ENCODE measurements around the gene GCHFR.

GCHFR gene

GRCh38 chr15:40776537-40777141, 12.8 kb downstream of the GCHFR start:
- no peak for DNase-seq

GRCh38 chr15:40782609-40783227, 18.9 kb downstream of the GCHFR start:
- DNase-seq: peak; percentile 81

GRCh38 chr15:40785164-40785563, 21.3 kb downstream of the GCHFR start:
- no peak for DNase-seq

- DNase-seq: no peak
Measured at GRCh38 chr15:40785814-40786213, 21.9 kb downstream of the GCHFR start.

GRCh38 chr15:40787344-40787841, 23.5 kb downstream of the GCHFR start:
- peak; percentile 70 for DNase-seq

- no peak for DNase-seq
Measured at GRCh38 chr15:40787991-40788390, 24.1 kb downstream of the GCHFR start.

GRCh38 chr15:40789119-40789518, 25.3 kb downstream of the GCHFR start:
- DNase-seq: no peak

GRCh38 chr15:40789999-40790398, 26.1 kb downstream of the GCHFR start:
- no peak for DNase-seq

GRCh38 chr15:40790718-40791117, 26.9 kb downstream of the GCHFR start:
- DNase-seq: no peak

- DNase-seq: no peak
Measured at GRCh38 chr15:40792394-40792793, 28.5 kb downstream of the GCHFR start.

GRCh38 chr15:40793216-40793989, 29.5 kb downstream of the GCHFR start:
- no peak for DNase-seq

GRCh38 chr15:40796041-40796440, 32.2 kb downstream of the GCHFR start:
- DNase-seq: no peak

- no peak for DNase-seq
Measured at GRCh38 chr15:40796512-40796911, 32.6 kb downstream of the GCHFR start.

GRCh38 chr15:40799523-40799922, 35.7 kb downstream of the GCHFR start:
- no peak for DNase-seq

GRCh38 chr15:40803076-40803475, 39.2 kb downstream of the GCHFR start:
- no peak for DNase-seq

GRCh38 chr15:40803688-40804087, 39.8 kb downstream of the GCHFR start:
- DNase-seq: no peak

GRCh38 chr15:40806672-40807027, 42.8 kb downstream of the GCHFR start:
- no peak for DNase-seq

- DNase-seq: peak; percentile 95
Measured at GRCh38 chr15:40807028-40807887, 43.4 kb downstream of the GCHFR start, which contains the start of the genes DNAJC17 and ZFYVE19. Gene DNAJC17 (minus strand): TSS chr15:40807473. CDS start chr15:40807446, 27 bp downstream. Gene ZFYVE19 (plus strand): TSS chr15:40807089. CDS start chr15:40807590, 501 bp downstream.

- DNase-seq: no peak
Measured at GRCh38 chr15:40807888-40808461, 44.1 kb downstream of the GCHFR start.

- no peak for DNase-seq
Measured at GRCh38 chr15:40808861-40809450, 45.1 kb downstream of the GCHFR start.

GRCh38 chr15:40812721-40813425, 49.0 kb downstream of the GCHFR start:
- DNase-seq: no peak
